PC-9 (cell line): Measurements from ENCODE around the gene RFX4. TPM values are rescaled to one million over a fixed set of nuclear protein-coding genes. Genes with fewer than 3 reads are reported as not detected.

Source experiments
- BruUV-seq: library from RNA; stranded (reverse); fragments of 400-500 nt; replicated peaks from 2 replicates; lab custom pipeline; 2021; lab: Mats Ljungman, UMichigan
- CTCF ChIA-PET: fragments of 300-600 bp; sonication (Branson Sonifier 250); formaldehyde crosslinking; loops from one replicate; lab custom pipeline; 2022; ENCODE audit warnings: antibody characterized with exemption; lab: Charles Lee
- POLR2A ChIA-PET: fragments of 300-600 bp; sonication (Branson Sonifier 250); formaldehyde crosslinking; loops from one replicate; lab custom pipeline; 2022; ENCODE audit warnings: antibody characterized with exemption; ENCODE audit not compliant: unreplicated experiment; lab: Charles Lee
- DNase-seq, 2 experiments: peaks; one replicate each; pipeline versions ENCODE4 v3.0.0 to v3.0.0-alpha.2; 2015 to 2022; ENCODE audit warnings: mixed read lengths in 1 of 2
- H2AFZ ChIP-seq: fragments of 200-600 bp; sonication (generic); 2 replicates; pipeline ENCODE4 v1.8.1; 2017; ENCODE audit warnings: antibody characterized with exemption
- H3F3A ChIP-seq: fragments of 200-600 bp; sonication (generic); 2 replicates; pipeline ENCODE4 v1.8.1; 2017; ENCODE audit warnings: antibody characterized with exemption, mild to moderate bottlenecking, low read depth; ENCODE audit not compliant: insufficient read depth
- H3K27ac ChIP-seq: fragments of 200-600 bp; sonication (generic); 2 replicates; pipeline ENCODE4 v1.6.1; 2016; ENCODE audit warnings: mixed run types
- H3K27me3 ChIP-seq: fragments of 200-600 bp; sonication (generic); 2 replicates; pipeline ENCODE4 v1.6.1; 2016; ENCODE audit warnings: low read depth, mixed run types; ENCODE audit not compliant: insufficient read depth
- H3K36me3 ChIP-seq: fragments of 200-600 bp; sonication (generic); 2 replicates; pipeline ENCODE4 v1.6.1; 2016; ENCODE audit warnings: low read depth, mixed run types
- H3K4me1 ChIP-seq: fragments of 200-600 bp; sonication (generic); replicated peaks from 2 replicates; pipeline ENCODE4 v1.6.1; 2016; ENCODE audit warnings: mixed run types; ENCODE audit not compliant: insufficient read depth
- H3K4me2 ChIP-seq: fragments of 200-600 bp; sonication (generic); 2 replicates; pipeline ENCODE4 v1.6.1; 2017; ENCODE audit warnings: mixed run types
- H3K4me3 ChIP-seq: fragments of 200-600 bp; sonication (generic); 2 replicates; pipeline ENCODE4 v1.6.1; 2016; ENCODE audit warnings: mixed run types
- H3K79me2 ChIP-seq: fragments of 200-600 bp; sonication (generic); 2 replicates; pipeline ENCODE4 v1.6.1; 2017; ENCODE audit warnings: low read depth, mixed run types
- H3K9me2 ChIP-seq: fragments of 200-600 bp; sonication (generic); 2 replicates; pipeline ENCODE4 v1.8.1; 2017; ENCODE audit warnings: mild to moderate bottlenecking; ENCODE audit not compliant: insufficient read depth
- H3K9me3 ChIP-seq: fragments of 200-600 bp; sonication (generic); 2 replicates; pipeline ENCODE4 v1.8.1; 2016; ENCODE audit warnings: low read depth; ENCODE audit not compliant: insufficient read depth
- H4K20me1 ChIP-seq: fragments of 200-600 bp; sonication (generic); 2 replicates; pipeline ENCODE4 v1.8.1; 2017; ENCODE audit not compliant: insufficient read depth
- EZH2 ChIP-seq: fragments of 200-600 bp; sonication (generic); IDR thresholded peaks from 2 replicates; pipeline ENCODE4 v1.8.0; 2017; ENCODE audit warnings: antibody characterized with exemption, low read depth
- intact Hi-C: fragments of 100-400 bp; cut with micrococcal nuclease; formaldehyde crosslinking; loops from one replicate; pipeline ENCODE4 v1.10.0; 2022; ENCODE audit not compliant: unreplicated experiment
- total RNA-seq: library from RNA; stranded (reverse); gene quantifications from 2 replicates; pipeline ENCODE4 v1.2.3, GENCODE V29; 2021
- TF ChIP-seq, protein P1 (sequence below): fragments of 200-600 bp; sonication (generic); conservative IDR thresholded peaks from 2 replicates; pipeline ENCODE4 v1.6.1; 2017; ENCODE audit warnings: mixed run types, antibody characterized with exemption, mild to moderate bottlenecking, moderate library complexity

The RFX4 gene
- total RNA-seq, 1 experiment from 2014 or later: not detected

DNA sequence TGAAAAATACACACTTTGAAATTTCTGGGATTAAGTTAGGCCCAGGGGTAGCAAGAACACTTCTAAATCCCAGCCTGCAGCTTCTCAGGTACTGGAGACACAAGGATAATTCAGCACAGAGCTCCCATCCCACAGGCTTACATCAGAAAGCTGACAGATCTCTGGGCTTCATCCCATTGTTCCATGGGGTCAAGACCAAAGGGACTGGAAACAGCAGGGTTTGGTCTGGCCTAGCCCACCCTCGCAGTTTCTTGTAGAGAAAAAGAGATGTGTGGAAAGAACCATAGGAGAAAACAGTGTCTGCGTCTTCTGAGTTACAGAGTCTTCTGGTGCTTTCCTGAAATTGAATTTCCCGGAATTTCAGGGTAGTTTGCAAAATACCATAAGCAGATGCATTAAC lies 132.1 kb downstream of the RFX4 start:
- no peaks in the 10 kb centered on the region for H3K9me2 ChIP-seq
- no peaks in the 10 kb centered on the region for H3K4me1 ChIP-seq
- no peak overlapping the region for H3K27ac ChIP-seq
- H3K36me3 ChIP-seq: no peaks in the 10 kb centered on the region
- H3K4me2 ChIP-seq: no peak overlapping the region
- POLR2A ChIA-PET: no interaction called here
- no TSS peak for BruUV-seq
- H3K9me3 ChIP-seq: no peaks in the 10 kb centered on the region
- no peaks in the 10 kb centered on the region for H3F3A ChIP-seq
- TF ChIP-seq, protein P1, sequence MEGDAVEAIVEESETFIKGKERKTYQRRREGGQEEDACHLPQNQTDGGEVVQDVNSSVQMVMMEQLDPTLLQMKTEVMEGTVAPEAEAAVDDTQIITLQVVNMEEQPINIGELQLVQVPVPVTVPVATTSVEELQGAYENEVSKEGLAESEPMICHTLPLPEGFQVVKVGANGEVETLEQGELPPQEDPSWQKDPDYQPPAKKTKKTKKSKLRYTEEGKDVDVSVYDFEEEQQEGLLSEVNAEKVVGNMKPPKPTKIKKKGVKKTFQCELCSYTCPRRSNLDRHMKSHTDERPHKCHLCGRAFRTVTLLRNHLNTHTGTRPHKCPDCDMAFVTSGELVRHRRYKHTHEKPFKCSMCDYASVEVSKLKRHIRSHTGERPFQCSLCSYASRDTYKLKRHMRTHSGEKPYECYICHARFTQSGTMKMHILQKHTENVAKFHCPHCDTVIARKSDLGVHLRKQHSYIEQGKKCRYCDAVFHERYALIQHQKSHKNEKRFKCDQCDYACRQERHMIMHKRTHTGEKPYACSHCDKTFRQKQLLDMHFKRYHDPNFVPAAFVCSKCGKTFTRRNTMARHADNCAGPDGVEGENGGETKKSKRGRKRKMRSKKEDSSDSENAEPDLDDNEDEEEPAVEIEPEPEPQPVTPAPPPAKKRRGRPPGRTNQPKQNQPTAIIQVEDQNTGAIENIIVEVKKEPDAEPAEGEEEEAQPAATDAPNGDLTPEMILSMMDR: no peak
- TF ChIP-seq EZH2: no peak
- CTCF ChIA-PET: no interaction called here
- H3K27me3 ChIP-seq: peaks cover 4% of the 10 kb centered on the region; the same call in 1 of the 2 replicates
- intact Hi-C loops: no loop called here
- H2AFZ ChIP-seq: no peak overlapping the region
- no peaks in the 10 kb centered on the region for H3K79me2 ChIP-seq
- DNase-seq: no peak
- no peak overlapping the region for H3K4me3 ChIP-seq
- no peaks in the 10 kb centered on the region for H4K20me1 ChIP-seq

DNA sequence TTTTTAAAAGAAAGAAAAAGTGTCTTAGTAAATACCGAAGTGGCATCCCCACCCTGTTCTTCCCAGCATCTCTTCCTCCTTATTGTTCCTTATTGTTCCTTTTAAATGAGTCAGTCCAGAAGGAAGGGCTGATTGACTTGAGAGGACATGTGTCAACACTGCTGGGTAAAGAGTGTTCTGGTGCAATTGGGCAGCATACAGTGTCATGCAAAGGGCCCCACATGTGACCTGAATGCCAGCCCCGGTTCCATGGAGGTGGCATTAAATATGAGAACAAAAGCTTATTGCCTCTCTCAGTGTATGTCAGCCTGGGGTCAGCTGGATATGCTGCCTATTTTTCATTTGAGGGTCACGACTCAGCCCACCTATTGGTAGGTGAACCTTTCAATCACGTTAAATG lies 132.8 kb downstream of the RFX4 start:
- DNase-seq: no peak
- Histone ChIP-seq H3K4me3 (no peak overlapping the region), H3K27me3 (peaks cover 4% of the 10 kb centered on the region; the same call in 1 of the 2 replicates), H3K9me3 (no peaks in the 10 kb centered on the region), H3K36me3 (no peaks in the 10 kb centered on the region), H3K9me2 (no peaks in the 10 kb centered on the region), H3K4me1 (no peaks in the 10 kb centered on the region), H3F3A (no peaks in the 10 kb centered on the region), H3K27ac (no peak overlapping the region), H3K4me2 (no peak overlapping the region), H3K79me2 (no peaks in the 10 kb centered on the region), H2AFZ (no peak overlapping the region), H4K20me1 (no peaks in the 10 kb centered on the region)
- TF ChIP-seq EZH2: no peak
- TF ChIP-seq, protein P1: no peak
- BruUV-seq: no TSS peak
- ChIA-PET POLR2A (no interaction called here), CTCF (no interaction called here)
- intact Hi-C loops: no loop called here

DNA sequence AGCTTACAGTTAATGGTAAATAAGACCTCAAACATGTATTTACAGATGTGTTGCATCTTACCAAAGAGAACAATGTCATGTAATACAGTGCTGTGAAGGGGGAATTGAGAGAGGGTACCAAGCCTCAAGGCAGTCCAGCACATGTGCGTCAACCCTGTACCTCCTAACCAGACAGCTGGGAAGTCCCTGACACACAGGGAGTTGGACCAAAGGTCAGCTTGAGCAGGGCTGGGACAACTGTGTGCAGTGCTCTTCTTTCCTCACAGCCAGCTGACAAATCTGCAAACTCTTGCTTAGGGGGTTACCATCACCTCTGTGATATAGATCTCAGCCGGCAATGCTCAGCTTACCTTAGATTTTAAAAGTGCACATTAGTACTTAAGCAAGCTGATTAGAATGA lies 134.9 kb downstream of the RFX4 start:
- Histone ChIP-seq H3K79me2 (no peaks in the 10 kb centered on the region), H2AFZ (no peak overlapping the region), H3K36me3 (no peaks in the 10 kb centered on the region), H3K27ac (no peak overlapping the region), H3K27me3 (peaks cover 4% of the 10 kb centered on the region; the same call in 1 of the 2 replicates), H3K9me3 (no peaks in the 10 kb centered on the region), H3F3A (no peaks in the 10 kb centered on the region), H3K4me1 (no peaks in the 10 kb centered on the region), H3K4me2 (no peak overlapping the region), H3K4me3 (no peak overlapping the region), H3K9me2 (0 out of 2 replicates have a peak, but pooled peaks cover 3% of the 10 kb centered on the region), H4K20me1 (no peaks in the 10 kb centered on the region)
- TF ChIP-seq, protein P1: no peak
- TF ChIP-seq EZH2: no peak
- no peak for DNase-seq
- CTCF ChIA-PET: no interaction called here
- no TSS peak for BruUV-seq
- intact Hi-C loops: no loop called here
- POLR2A ChIA-PET: no interaction called here
